Right atrium auricular region (tissue), 2 donors: ENCODE measurements around the gene DNMT3L. TPM values are rescaled to one million over a fixed set of nuclear protein-coding genes. Genes with fewer than 3 reads are reported as not detected.
"Not testable (repeated sequence)": the region's sequence is repeated elsewhere in the genome, so short reads cannot be mapped to it uniquely, and the experiment has no call there.

Experiments used
- DNase-seq: peaks from one replicate; pipeline ENCODE4 v3.0.0-alpha.2; 2019; ENCODE audit warnings: low spot score
- H3K27ac ChIP-seq, 2 donors: fragments of 200-600 bp; sonication (generic); 1 replicate in 1 of 2; 2 replicates in 1 of 2; pipeline ENCODE4 v1.5.1; 2016 to 2019
- H3K27me3 ChIP-seq, 2 donors: fragments of 200-600 bp; sonication (generic); one replicate each; pipeline versions ENCODE4 v1.5.1 to v1.6.0; 2017 to 2019
- H3K36me3 ChIP-seq: fragments of 200-600 bp; sonication (generic); one replicate; pipeline ENCODE4 v1.5.1; 2016
- H3K4me1 ChIP-seq, 2 donors: fragments of 200-600 bp; sonication (generic); one replicate each; pipeline versions ENCODE4 v1.5.1 to v1.6.0; 2017 to 2019
- H3K4me3 ChIP-seq, 2 donors: fragments of 200-600 bp; sonication (generic); 1 replicate in 1 of 2; 2 replicates in 1 of 2; pipeline ENCODE4 v1.5.1; 2017 to 2019; ENCODE audit warnings: mild to moderate bottlenecking in 1 of 2, moderate library complexity in 1 of 2
- H3K9me3 ChIP-seq, 2 donors: fragments of 200-600 bp; sonication (generic); one replicate each; pipeline ENCODE4 v1.5.1; 2019
- total RNA-seq, 2 donors: library from RNA; depleted of rRNA; stranded (reverse); fragments of >200 nt; gene quantifications; one replicate each; pipeline ENCODE4 v1.1.0, GENCODE V29; 2016

The DNMT3L gene
- total RNA-seq, 2 donors from 2014 or later, result not detected

DNA sequence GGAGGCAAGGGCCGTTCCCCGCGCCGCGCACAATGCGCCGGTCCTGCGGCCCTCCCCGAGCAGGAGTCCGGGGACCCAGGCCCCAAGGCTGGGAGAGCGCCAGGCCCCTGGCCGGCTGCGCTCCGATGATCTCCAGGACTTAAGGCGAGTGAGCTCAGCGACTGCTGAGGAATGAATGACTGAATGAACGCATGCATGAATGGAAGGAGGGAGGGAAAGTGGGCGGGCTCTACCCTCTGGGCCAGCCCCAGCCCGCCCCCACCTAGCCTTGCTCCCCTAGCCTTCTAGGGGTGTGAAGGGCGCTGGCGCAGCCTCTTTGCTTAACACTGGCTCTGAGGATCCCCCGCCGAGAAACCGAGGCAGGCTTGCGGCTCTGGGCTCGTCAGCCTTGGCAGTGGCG lies 20.4 kb downstream of the DNMT3L start:
- not testable (repeated sequence) for DNase-seq, H3K4me1 ChIP-seq, H3K4me3 ChIP-seq, H3K27ac ChIP-seq, H3K36me3 ChIP-seq, H3K9me3 ChIP-seq, H3K27me3 ChIP-seq

DNA sequence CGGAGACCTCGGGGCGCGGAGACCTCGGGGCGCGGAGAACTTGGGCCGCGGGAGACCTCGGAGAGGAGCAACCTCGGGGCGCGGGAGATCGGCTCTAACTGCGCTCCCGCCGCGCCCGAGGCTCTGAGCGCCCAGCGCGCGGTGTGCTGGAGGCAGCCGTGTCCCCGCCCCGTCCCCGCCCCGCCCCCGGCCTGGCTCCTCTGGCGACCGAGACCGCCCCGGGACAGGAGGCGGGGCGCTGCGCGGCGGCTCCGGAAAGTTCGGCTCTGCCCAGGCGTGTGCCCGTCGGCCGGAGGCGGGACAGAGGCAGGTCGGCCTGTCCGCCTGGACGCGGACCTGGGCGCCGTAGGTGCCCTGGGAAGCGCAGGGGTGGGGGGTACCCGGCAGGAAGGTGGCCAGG lies 20.9 kb downstream of the DNMT3L start, which contains the start of gene ICOSLG:
Gene ICOSLG, minus strand, starts transcription at position 102 of the 400 bp plus-strand sequence. CDS start 126 bp downstream, outside the sequence.
- H3K27me3 ChIP-seq, H3K4me1 ChIP-seq, H3K36me3 ChIP-seq, H3K9me3 ChIP-seq, H3K27ac ChIP-seq, H3K4me3 ChIP-seq, DNase-seq: not testable (repeated sequence)

DNA sequence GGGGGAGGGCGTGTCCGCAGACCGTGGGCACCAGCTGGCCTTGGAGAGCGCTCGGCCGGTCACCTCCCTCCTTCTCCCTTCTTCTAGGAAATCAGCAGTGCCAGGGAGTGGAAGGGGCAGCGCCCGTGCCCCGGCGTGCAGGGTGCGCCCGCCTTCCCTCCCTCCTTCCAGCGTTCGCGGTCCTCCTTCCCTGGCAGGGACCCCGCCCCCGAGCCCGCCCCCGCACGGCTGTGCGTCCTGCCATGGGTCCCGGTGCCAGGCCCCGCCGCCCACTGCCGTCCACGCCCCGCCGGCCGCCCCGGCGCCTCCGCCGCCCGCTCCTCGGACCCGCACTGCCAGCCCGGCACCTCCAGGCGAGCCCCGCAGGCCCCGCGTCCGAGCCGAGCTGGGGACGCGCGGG lies 21.3 kb downstream of the DNMT3L start:
- H3K27me3 ChIP-seq, H3K9me3 ChIP-seq, H3K4me3 ChIP-seq, H3K36me3 ChIP-seq, H3K4me1 ChIP-seq, DNase-seq, H3K27ac ChIP-seq: not testable (repeated sequence)

DNA sequence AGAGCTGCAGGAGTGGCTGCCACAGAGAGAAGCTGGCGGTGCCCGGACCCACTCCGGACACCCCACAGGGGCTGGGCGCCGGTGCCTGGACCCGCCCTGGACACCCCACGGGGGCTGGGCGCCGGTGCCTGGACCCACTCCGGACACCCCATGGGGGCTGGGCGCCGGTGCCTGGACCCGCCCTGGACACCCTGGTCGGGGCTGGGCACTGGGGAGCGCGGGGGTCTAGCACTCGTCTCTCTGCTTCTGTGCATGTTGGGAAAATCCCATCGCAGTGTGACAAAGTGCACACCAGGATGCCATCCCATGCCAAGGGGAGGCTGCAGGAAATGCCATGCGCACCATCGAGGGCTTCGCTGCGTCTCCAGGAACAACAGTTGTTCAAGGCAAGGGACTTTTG lies 32.1 kb downstream of the DNMT3L start:
- DNase-seq, H3K27ac ChIP-seq, H3K4me3 ChIP-seq, H3K4me1 ChIP-seq, H3K9me3 ChIP-seq, H3K36me3 ChIP-seq, H3K27me3 ChIP-seq: not testable (repeated sequence)

DNA sequence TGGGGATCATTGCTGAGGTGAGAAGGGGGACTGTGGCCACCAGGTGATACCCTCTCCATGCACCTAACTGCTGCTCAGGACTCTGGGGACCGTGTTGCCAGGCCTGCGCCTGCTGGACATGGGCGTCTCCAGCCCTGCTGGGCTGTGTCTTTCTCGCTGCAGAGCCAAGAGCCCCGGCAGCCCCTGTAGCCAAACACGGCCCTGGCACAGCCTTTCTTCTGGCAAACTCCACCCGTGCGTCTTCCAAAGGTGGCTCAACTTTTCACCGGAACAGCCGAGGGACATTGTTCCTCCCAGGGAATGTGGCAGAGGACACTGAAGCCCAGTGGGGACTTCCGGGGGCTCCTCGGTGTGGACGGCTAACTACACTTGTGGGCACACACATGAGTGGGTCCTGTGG lies 33.6 kb downstream of the DNMT3L start:
- not testable (repeated sequence) for H3K4me3 ChIP-seq, H3K9me3 ChIP-seq, DNase-seq, H3K36me3 ChIP-seq, H3K27ac ChIP-seq, H3K27me3 ChIP-seq, H3K4me1 ChIP-seq

DNA sequence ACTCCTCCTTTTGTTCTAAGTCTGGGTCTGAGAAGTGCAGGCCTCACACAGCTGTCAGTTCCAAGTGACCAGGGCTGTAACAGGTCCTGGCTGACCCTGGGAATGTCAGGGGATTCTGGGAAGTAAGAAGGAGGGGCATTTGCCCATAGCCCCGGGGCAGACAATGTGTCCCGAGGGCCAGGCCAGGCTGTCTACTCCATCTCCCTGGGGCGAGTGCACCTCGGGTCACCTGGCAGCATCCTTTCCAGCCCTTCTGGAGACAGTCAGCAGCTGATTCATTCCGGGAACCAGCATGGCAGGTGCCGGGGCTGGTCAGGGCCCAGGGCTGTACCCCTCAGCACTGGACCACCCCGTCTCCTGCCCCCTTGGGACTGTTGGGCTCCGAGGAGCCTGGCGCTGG lies 34.1 kb downstream of the DNMT3L start:
- H3K27me3 ChIP-seq, H3K27ac ChIP-seq, H3K9me3 ChIP-seq, H3K4me1 ChIP-seq, H3K36me3 ChIP-seq, H3K4me3 ChIP-seq, DNase-seq: not testable (repeated sequence)

DNA sequence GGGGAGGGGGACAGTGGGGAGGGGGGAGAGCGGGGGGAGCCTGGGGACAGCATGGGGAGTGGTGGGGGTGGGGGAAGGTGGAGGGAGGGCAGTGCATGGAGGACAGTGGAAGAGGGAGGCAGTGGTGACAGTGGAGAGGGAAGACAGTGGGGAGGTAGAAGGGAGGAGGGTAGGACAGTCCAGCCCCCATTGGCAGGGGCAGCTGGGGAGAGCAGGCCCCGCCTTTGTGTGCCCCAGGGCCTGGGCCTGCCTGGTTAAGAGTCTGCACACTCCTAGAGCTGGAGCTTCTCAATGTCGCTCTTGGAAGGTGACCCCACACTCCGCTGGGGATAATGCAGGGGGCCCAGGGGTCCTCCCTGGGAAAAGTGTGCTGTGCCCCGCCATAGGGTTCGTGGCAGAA lies 36.1 kb downstream of the DNMT3L start:
- not testable (repeated sequence) for H3K27ac ChIP-seq, H3K4me1 ChIP-seq, H3K27me3 ChIP-seq, DNase-seq, H3K4me3 ChIP-seq, H3K9me3 ChIP-seq, H3K36me3 ChIP-seq

DNA sequence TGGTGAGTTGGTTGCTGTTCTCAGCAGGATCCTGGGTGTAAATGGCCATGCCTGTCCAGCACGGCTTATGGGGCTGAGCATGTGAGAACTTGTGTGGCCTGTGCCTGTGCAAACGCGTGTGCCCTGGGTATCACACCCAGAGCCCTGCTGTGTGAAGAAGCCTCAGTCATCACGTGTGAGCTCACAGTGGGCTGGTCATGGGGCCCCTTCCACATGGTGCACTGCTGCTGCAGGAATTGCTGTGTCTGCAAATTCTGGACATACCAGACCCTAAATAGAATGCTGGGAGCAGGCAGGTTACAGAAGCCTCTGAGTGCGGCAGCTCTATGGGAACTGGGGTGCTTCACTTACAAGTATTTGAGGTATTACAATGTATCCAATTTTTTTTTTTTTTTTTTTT lies 38.4 kb downstream of the DNMT3L start:
- H3K9me3 ChIP-seq, H3K36me3 ChIP-seq, H3K27ac ChIP-seq, H3K4me1 ChIP-seq, H3K27me3 ChIP-seq, DNase-seq, H3K4me3 ChIP-seq: not testable (repeated sequence)

DNA sequence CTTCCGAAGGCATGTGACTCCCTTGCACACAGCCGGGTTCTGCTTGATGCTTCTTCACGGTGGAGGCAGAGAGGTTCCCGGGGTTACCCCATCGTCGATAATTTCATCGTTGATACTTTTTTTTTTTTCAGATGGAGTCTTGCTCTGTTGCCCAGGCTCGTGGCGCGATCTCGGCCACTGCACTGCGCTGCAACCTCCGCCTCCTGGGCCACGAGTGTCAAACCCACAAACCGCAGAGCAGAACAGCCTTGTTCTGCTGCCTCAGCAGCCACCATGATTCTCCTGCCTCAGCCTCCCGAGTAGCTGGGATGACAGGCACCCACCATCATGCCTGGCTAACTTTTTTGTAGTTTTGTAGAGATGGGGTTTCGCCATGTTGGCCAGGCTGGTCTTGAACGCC lies 41.0 kb downstream of the DNMT3L start:
- not testable (repeated sequence) for H3K36me3 ChIP-seq, H3K27me3 ChIP-seq, H3K4me3 ChIP-seq, H3K27ac ChIP-seq, H3K4me1 ChIP-seq, H3K9me3 ChIP-seq, DNase-seq

DNA sequence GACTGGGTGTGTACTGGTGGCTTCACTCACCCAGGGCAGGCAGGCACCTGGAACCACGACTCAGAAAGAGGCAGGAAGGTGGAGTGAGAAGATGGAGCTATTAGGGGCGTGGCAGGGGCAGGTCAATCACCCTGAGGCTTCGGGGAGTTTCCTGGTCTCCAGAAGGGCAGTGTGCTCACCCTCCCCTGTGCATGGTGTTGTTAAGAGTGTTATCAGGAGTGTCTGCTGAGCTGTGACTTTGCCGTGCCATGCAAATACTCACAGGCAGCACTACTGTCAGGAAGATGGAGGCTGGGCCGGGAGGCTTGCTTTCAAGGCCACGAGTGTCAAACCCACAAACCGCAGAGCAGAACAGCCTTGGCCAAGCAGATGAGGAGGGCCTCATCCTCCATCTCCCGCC lies 43.2 kb downstream of the DNMT3L start:
- H3K9me3 ChIP-seq, H3K4me1 ChIP-seq, H3K4me3 ChIP-seq, H3K27me3 ChIP-seq, DNase-seq, H3K27ac ChIP-seq, H3K36me3 ChIP-seq: not testable (repeated sequence)

DNA sequence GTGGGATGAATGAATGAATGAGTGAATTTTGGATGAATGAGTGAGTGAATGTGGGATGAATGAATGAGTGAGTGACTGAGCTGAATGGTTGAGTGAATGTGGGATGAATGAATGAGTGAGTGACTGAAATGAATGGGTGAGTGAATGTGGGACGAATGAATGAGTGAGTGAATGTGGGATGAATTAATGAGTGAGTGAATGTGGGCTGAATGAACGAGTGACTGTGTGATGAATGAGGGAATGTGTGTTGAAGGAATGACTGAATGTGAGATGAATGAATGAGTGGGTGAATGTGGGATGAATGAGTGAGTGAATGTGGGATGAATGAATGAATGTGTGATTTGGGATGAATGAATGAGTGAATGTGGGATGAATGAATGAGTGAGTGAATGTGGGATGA lies 49.7 kb downstream of the DNMT3L start:
- H3K27me3 ChIP-seq, H3K27ac ChIP-seq, H3K9me3 ChIP-seq, H3K4me3 ChIP-seq, H3K4me1 ChIP-seq, H3K36me3 ChIP-seq, DNase-seq: not testable (repeated sequence)

DNA sequence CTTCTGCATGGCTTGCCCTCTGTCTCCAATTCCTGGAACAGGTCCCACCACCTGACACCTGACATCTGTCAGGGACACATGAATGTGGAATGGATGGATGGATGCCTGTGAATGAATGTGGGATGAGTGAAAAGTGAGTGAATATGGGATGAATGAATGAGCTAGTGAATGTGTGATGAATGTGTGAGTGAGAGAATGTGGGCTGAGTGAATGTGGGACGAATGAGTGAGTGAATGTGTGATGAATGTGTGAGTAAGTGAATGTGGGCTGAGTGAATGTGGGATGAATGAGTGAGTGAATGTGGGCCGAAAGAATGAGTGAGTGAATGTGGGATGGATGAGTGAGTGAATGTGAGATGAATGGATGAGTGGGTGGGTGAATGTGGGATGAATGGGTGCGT lies 50.1 kb downstream of the DNMT3L start:
- H3K36me3 ChIP-seq, H3K4me3 ChIP-seq, H3K9me3 ChIP-seq, H3K27ac ChIP-seq, H3K27me3 ChIP-seq, DNase-seq, H3K4me1 ChIP-seq: not testable (repeated sequence)

DNA sequence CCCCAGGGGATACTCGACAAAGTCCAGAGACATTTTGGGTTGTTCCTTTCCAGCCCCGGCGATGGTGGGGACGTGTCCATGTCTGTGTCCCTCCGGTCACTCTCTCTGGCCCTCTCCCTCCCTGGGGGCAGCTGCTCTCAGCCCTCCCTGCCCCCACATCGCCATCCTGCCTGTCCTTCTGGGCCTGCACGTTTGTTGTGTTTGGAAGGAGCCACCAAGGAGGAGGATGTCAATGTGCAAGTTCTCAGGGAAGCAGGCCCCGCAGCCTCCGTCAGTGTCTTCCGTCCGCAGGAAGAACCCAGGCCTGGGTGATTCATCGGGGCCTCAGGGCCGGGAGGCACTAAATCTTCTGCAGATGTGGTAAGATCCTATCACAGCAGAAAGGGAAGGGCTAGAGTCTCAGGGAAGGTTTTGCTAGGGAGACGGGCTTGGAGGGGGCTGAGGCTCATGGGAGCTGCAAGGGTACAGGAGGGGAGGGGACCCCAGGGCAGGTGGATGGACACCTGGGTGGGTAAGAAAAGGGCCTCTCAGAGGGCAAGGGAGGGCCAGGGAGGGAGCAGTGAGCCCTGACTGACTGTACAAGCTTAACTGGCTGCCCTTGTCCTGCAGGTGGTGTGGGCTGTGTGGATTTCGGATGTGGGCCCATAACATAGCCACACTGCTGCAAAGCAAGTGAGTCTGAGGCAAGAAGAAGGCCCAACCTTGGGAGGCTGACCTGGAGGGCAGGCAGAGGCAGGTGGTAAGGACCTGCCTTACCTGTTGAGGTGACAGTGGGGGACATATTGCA lies 53.6 kb downstream of the DNMT3L start:
- H3K27me3 ChIP-seq, H3K4me1 ChIP-seq, H3K36me3 ChIP-seq, H3K9me3 ChIP-seq, DNase-seq, H3K4me3 ChIP-seq, H3K27ac ChIP-seq: not testable (repeated sequence)

DNA sequence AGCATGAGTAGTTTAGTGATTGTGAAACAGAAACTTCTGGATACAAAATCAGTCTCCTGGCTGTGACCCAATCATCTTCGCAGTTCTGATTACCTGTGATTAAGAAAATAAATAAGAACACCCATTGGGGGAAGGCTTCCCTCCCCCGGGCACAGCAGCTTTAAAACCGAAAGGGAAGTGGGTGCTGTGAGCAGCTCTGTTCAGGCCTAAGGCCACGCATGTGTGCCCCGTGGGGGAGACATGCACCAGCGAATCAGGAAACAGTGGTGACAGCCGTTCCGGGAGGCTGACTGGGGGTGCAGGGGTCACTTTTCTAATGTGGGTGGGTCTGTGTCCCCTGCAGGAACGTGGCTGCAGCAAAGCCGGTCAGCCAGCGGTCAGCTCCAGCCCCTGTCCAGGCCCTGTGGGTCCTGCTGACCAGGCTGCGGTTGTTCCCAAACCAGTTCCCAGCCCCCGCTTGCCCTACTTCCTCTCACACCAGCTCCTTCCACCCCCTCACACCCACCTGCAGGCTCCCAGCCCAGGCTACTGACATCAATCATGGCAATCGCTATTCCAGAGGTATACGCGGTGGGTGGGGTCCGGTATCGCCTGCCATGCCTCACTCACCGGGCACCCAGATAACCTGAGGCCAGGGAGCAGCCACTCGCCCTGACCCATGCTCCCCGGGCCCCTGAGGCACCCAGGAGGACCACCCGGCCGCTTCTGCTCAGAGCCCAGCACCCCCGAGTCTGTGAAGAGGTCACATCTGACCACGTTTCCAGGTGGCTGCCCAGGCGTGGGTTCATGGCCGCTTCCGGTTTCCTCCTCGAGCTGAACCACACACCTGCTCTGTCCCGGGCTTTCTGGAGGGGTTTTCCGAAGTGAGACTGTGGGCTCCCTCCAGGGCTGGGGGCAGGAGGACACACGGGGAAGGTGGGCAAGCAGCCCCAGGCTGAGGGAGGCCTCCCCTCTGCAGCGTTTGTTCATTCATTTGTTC lies 54.7 kb downstream of the DNMT3L start:
- not testable (repeated sequence) for DNase-seq, H3K27ac ChIP-seq, H3K36me3 ChIP-seq, H3K4me3 ChIP-seq, H3K9me3 ChIP-seq, H3K27me3 ChIP-seq, H3K4me1 ChIP-seq

DNA sequence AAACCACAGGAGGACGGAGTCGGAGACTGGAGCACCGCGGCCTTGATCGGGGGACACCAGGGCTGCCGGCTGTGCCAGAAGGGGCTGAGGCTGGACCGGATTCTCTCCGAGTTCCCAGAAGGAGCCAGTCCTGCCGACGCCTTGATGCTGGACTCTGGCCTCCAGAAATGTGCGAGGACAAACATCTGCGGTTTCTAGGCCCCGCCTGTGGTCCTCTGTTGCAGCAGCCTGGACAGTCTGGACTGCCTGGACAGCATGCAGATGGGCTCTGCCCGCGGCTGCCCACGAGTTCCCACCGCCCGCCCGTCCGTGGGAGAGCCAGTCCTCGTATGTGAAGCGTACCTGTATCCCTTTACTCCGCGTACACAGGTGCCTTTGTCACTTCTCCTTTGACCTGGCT lies 55.5 kb downstream of the DNMT3L start:
- H3K27ac ChIP-seq, H3K4me1 ChIP-seq, H3K9me3 ChIP-seq, H3K36me3 ChIP-seq, H3K27me3 ChIP-seq, DNase-seq, H3K4me3 ChIP-seq: not testable (repeated sequence)
